ENCODE measurements around the gene IL32.

The IL32 gene, protein sequence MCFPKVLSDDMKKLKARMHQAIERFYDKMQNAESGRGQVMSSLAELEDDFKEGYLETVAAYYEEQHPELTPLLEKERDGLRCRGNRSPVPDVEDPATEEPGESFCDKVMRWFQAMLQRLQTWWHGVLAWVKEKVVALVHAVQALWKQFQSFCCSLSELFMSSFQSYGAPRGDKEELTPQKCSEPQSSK

DNA sequence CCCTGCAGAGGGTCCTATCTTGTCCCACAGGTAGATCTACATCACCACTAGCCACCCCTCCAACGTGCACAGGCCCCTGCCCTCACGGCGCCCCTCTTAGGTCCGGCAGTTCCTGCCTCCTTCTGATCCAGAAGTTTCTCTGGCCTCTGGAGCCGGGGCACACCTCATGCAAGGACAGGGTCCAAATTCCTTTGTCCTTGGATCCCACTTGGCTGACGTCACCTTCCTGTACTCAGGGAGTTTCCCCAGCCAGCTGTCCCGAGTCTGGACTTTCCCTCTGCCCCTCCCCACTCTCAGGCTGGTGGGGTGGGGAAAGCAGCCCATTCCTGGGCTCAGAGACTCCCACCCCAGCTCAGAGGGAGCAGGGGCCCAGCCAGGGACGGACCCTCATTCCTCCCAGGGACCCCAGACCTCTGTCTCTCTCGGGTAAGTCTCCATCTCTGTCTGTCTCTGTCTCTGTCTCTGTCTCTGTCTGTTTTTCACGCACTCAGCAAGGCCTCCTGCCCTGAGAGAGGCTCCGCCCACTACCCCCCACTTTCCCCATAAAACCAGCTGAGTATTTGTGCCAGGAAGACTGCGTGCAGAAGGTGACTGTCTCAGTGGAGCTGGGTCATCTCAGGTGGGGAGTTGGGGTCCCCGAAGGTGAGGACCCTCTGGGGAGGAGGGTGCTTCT lies at the start of gene IL32:
IL32 (plus strand) TSS at position 572 of the 673 bp plus-strand sequence. CDS start 172 bp downstream, outside the sequence.
- DNase-seq: no peak

DNA sequence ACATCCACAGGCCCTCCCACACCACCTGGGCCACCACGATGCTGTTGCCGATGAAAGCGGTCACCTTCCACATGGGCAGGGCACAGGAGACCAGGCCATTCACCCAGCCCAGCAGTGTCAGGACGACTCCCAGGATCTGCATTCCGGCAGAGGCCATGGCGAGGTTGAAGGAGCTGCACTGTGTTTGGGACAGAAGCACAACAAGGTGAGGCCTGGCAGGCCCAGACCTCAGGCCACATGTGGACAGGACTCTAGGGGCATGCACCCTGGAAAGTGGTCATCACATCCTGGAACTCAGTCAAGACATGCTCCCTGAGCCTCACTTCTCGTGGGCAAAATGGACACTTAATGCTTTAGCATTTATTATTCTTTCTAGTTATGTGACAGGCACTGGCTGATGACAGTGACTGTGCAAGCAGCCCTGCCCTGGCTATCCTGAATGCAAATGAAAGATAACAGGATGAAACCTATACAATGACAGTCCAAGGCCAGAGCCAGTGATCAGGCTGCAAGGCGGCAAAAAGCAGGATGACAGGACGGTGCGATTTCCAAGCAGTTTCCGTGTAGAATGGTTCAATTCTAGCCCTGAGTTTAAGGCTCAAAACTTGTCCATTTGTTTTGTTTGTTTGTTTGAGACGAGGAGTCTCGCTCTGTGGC lies 49.4 kb upstream of the IL32 start:
- no peak for DNase-seq

DNA sequence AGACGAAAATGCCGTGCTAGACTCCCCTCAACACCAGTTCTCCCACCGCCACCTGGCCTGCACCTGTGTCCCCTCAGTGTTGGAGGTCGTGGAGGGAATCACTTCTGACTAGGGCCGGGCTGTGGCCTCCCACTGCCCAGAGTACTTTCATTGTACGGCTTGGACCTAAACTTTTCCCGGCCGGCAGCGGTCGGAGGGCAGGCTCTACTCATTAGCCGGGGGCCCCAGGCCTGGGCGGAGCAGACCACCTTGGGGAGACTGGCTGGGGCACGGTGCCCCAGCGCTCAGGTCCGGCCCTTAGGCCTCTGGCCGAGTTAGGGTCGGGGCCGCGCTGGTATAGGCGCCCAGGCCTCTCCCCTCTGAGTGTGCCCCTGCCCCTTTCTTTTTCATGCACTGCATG lies 48.1 kb upstream of the IL32 start:
- DNase-seq: no peak

DNA sequence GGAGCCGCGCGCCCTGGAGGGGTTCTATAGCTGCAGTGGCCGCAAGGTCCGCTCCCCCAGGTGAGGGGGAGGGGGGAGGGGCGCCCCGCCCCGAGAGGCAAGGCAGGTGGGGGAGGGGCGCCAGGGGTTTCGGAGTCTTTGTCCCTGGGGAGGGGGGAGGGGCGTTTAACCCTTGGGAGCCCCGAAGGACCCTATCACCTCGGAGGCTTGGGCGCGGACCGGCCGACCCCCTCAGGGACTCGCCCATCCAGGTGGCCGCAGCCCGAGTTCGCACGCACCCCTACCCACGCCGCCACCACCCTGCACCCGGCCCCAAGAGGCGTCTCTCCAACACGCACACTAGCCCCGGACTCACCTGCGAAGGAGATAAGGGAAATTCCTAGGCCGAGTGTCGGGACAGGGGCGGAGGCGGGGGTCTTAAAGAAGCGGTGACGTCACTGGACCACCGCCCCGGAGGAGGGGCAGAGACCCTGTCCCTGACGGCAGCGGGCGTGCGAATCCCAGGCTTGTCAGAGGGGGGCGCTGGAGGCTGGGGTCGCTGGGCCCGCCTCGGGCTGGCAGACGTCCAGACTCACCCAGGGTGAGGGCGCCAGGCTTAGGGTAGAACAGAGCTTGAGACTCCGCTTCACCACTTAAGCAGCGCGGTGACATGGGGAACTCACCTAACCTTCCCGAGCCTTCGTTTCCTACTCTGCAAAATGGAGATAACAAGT lies 47.5 kb upstream of the IL32 start, which contains the start of gene CLDN6:
CLDN6 (minus strand) TSS at position 390 of the 713 bp plus-strand sequence. CDS start 2,162 bp downstream, outside the sequence.
- DNase-seq: no peak

DNA sequence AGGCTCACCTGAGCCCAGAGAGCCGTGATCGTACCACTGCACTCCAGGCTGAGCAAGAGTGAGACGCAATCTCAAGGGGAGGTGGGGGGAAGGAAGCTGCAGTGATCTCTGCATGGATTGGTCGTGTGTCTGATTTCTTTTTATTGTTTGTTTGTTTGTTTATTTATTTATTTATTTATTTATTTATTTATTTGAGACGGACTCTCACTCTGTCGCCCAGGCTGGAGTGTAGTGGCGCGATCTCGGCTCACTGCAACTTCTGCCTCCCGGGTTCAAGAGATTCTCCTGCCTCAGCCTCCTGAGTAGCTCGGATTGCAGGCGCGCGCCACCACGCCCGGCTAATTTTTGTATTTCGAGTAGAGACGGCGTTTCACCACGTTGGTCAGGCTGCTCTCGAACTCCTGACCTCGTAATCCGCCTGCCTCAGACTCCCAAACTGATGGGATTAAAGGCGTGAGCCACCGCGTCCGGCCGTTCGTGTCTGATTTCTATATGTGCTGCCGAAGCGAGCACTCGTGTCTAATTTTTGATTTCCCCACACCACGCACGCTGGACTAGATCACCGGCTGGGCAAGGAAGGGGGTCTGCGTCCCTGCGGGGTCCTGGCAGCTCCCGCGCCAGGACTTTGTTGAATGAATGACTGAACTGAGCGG lies 45.7 kb upstream of the IL32 start:
- no peak for DNase-seq

DNA sequence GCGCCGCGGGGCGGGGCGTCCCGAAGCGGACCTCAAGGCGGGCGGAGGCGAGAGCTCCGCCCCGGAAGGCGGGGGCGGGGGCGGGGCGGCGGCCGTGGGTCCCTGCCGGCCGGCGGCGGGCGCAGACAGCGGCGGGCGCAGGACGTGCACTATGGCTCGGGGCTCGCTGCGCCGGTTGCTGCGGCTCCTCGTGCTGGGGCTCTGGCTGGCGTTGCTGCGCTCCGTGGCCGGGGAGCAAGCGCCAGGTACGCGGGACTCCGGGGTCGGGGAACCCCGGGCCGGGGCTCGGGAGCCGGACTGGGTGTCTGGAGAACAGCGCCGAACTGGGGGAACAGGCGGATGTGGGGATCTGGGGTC lies 45.2 kb upstream of the IL32 start, which contains the start of gene TNFRSF12A:
TNFRSF12A (plus strand) TSS at position 122 of the 357 bp plus-strand sequence; CDS start at position 152, 30 bp downstream.
- DNase-seq: peak; percentile 38

DNA sequence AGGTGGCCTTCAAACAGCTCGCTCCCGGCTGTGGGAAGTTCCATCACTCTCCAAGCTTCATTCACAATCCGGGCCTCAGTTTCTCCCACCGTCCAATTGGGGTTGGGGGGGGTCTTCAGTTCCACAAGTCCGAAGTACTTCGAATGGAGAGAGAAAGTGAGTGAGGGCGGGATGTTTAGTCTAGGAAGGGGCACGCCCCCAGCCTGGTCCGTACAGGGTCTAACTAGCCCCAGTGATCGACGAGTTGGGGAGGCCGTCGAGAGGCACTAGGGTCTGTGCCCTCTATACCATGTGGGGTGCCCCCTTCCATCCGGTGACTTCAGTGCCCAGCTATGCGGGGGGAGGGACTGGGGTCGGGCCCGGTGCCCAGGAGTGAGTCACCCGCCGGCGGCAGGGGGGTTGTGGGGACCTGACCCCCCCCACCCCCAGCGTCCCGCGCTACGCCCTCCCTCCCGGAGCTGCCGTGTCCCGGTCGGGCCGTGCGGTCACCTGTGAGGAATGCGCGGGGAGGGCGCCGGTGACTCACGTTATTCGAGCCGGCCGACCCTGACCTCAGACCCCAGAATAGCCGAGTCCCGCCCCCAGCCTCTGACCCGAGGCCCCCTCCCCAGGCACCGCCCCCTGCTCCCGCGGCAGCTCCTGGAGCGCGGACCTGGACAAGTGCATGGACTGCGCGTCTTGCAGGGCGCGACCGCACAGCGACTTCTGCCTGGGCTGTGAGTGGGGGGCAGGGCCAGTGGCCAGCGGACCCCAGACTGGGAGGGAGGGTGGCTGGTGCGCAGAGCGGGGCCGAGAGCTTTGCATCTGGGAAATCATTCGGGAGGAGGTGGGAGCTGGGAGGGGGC lies 44.6 kb upstream of the IL32 start:
- DNase-seq: no peak

DNA sequence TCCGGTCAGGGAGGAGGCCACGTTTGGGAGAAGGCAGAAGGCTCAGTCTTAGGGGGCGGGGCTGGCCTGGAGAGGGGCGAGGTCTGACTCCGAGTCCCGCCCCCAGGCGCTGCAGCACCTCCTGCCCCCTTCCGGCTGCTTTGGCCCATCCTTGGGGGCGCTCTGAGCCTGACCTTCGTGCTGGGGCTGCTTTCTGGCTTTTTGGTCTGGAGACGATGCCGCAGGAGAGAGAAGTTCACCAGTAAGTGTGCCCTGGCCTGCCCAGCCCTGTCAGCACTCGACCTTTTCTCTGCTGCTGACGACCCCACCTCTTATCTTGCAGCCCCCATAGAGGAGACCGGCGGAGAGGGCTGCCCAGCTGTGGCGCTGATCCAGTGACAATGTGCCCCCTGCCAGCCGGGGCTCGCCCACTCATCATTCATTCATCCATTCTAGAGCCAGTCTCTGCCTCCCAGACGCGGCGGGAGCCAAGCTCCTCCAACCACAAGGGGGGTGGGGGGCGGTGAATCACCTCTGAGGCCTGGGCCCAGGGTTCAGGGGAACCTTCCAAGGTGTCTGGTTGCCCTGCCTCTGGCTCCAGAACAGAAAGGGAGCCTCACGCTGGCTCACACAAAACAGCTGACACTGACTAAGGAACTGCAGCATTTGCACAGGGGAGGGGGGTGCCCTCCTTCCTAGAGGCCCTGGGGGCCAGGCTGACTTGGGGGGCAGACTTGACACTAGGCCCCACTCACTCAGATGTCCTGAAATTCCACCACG lies 43.8 kb upstream of the IL32 start:
- peak; percentile 12 for DNase-seq

DNA sequence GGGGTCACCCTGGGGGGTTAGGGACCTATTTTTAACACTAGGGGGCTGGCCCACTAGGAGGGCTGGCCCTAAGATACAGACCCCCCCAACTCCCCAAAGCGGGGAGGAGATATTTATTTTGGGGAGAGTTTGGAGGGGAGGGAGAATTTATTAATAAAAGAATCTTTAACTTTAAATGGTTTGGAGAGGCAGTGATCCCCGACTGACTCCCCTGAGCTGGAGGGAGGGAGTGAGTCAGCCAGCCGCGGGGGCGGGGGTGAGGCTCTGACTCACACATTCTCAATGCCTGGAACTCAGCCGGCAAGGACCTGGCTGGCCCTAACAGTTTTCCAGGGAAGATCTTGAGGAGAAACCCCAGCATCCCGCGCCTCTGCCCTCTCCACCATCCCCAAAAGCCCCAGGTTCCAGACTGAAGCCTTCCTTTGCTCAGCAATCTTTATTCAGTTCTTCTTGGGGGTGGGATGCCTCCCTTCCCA lies 43.2 kb upstream of the IL32 start:
- no peak for DNase-seq

DNA sequence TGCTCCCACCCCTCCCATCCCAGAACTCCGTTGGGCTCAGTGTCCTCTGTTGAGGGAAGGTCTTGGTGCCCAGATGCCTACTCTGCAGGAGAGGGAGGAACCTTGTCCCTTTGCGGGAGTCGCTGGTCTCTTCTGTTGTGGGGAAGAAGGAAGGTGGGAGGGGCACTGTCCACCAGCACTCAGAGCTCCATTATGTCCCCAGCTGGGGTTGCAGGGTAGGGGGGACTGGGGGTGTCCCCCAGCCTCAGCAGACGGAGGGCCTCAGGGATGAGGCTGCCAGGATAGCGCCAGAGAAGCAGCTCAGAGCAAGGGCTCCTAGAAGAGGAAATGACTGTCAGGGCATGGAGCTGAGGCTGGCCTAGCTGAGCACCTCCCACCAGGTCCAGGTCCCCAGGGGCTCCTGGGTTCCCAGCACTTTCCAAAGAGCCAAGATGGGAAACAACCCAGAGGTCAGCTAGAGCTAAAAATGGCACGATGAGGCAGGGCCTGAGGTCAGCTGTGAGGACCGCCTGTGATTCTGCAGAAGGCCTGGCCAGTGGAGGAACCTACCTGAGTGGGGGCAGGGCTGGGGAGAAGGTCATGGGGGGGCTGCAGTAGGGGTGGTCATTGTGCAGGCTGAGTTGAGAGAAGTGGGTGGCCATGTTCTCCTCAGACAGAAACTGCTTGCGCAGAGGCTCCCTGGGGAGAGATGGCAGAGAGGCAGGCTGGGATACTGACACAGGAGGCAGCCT lies 42.6 kb upstream of the IL32 start:
- DNase-seq: no peak

DNA sequence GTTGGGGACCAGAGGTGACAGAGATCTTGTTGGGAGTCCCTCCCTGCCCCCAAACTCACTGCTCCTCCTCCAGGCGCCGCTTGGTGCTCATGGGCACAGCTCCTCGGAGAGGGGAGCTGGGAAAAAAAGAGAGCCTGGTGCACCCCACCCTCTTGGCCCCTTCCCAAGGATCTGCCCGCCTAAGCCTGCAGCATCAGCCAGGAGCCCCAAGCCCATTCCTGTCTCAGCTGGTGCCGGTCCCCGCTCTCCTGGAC lies 42.1 kb upstream of the IL32 start:
- no peak for DNase-seq

DNA sequence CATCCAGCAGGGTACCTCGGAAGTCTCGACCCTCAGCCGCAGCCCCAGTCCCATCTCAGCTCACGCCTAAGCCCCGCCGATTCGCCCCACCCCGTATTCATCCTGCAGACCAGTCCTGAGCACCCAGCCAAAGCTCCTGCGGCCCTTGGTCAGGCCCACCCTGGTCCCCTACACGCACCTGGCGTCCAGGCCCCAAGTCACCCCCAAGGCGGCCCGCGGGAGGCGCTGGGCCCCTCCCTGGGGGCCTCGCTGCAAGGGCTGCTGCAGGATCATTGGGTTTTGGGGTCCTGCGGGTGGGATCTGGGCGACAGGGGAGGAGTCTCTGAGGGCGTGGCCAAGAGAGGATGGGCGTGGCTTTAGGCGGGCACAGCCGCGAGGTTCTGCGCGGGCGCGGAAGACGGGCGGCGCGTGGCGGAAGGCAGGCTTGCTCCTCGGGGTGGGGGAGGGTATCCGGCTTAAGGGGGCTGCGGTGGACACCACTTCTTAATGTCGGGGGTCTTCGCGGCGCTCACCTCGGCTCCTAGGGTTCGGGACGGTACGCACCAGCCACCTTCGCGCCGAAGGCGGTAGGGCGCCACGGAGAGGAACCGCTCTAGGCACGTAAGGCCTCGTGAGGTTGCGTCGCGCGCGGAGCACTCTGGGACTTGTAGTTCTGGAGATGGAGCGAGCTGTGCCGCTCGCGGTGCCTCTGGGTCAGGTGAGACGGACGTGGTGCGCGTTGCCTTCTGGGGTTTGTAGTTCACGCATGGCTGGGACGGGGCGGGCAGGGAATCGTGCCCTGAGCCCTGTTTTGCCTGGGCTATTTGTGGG lies 41.6 kb upstream of the IL32 start, which contains the start of the genes HCFC1R1 and THOC6:
HCFC1R1 (minus strand) TSS at position 274 of the 810 bp plus-strand sequence; CDS start at position 273, 1 bp downstream.
THOC6 (plus strand) TSS at position 367 of the 810 bp plus-strand sequence; CDS start at position 659, 292 bp downstream.
- peak; percentile 82 for DNase-seq

DNA sequence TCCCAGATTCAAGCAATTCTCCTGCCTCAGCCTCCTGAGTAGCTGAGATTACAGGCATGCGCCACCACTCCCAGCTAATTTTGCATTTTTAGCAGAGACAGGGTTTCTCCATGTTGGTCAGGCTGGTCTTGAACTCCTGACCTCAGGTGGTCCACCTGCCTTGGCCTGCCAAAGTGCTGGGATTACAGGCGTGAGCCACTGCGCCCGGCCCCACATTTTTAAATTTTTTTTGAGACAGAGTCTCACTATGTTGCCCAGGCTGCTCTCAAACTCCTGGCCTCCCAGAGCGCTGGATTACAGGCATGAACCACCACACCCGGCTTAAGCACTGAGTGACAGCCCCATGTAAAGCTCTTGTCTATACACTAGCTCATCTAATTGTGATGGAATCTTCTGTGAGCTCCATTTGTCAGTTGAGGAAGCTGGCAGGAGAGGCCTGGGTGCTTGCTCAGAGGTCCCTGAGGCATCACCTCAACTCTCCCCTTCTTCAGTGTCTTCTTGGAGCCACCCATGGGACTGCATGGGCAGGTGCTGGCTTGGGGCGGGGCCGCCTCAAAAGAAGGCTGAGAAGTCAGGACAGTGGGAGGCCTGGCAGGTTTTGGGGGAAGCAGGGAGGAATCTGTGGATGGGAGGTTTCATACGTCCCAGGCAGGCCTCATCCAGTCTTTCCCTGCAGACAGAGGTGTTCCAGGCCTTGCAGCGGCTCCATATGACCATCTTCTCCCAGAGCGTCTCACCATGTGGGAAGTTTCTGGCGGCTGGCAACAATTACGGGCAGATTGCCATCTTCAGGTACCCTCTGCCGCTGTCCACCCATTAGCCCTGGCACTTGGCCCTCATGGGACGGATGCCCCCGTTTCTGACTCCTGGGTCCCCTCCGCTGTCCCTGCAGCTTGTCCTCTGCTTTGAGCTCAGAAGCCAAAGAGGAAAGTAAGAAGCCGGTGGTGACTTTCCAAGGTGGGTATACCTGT lies 40.1 kb upstream of the IL32 start:
- DNase-seq: no peak

DNA sequence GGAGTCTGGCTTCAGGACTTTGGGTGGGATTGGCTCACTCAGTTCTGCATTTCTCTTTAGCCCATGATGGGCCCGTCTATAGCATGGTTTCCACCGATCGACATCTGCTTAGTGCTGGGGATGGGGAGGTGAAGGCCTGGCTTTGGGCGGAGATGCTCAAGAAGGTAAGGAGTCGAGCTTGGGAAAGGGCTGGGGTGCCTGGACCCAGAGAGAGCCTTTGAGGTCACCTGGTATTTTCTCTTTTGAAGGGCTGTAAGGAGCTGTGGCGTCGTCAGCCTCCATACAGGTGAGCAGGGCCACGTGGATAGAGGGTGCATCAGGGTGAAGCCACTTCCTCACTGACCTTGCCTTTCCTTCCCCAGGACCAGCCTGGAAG lies 39.4 kb upstream of the IL32 start:
- DNase-seq: no peak

DNA sequence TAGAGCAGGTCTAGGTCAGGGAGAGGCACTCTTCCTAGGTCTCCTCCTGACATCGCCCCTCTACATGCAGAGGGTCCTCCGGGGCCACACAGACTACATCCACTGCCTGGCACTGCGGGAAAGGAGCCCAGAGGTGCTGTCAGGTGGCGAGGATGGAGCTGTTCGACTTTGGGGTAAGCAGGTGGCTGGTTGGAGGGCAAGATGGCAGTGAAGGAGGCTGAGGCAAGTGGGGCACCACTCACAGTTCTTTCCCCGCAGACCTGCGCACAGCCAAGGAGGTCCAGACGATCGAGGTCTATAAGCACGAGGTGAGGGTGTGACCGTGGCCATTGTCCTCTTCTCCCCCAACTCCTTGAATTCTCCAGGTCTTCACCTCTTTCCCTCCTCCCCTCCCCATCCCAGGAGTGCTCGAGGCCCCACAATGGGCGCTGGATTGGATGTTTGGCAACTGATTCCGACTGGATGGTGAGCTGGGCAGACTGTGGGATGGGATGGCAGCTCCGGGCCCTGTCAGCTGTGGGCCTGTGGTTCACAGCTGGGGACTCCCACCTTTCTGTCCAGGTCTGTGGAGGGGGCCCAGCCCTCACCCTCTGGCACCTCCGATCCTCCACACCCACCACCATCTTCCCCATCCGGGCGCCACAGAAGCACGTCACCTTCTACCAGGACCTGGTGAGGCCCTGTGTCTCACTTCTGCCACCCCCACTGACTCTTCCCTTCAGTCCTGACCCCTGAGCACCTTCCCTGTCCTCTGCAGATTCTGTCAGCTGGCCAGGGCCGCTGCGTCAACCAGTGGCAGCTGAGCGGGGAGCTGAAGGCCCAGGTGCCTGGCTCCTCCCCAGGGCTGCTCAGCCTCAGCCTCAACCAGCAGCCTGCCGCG lies 38.6 kb upstream of the IL32 start:
- no peak for DNase-seq

DNA sequence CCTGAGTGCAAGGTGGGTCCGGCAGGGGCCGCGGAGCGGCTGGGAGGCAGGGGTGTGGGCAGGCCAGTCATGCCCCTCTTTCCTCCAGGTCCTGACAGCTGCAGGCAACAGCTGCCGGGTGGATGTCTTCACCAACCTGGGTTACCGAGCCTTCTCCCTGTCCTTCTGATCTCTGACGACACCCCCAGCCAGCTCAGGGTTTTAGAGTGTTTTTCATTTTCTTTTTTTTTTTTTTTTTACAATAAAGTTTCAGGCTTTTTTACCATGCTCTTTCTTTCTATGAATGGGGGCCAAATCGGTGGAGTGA lies 38.0 kb upstream of the IL32 start:
- DNase-seq: no peak

DNA sequence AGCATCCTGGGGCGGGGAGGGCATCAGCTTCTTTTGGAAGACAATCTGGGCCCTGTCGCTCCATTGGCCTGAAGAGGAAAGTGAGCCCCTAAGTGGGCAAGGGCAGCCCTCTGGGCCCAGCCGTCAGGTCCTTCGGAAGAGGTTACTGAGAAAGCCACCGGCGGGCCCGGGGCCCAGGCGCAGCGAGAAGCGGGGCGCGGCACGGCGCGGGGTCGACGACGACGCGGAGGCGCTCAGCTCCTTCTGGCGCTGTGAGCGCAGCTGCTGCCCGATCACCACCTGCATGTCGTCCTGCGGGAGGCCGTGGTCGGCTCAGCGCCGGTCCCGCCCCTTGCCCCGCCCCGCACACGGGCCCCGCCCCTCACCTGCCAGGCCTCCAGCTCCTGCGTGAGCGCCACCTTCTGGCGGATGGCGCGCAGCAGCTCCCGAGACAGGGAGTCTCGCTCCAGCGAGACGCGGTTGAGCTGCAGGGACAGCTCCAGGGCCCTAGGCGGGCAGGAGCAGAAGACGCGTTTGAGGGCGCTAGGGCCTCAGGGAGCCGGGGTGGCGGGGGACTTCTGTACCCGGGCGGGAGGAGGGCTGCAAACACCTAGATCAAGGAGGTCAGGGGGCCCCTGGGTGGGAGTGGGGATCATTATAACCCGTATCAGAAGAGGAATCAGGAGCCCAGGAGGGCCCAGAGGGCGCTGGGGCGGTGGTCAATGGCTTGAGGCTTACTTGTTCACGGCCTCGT lies 37.3 kb upstream of the IL32 start:
- DNase-seq: peak; percentile 70
